Osteocyte (in vitro differentiated cells): Measurements from ENCODE around the gene GMEB2. TPM values are rescaled to one million over a fixed set of nuclear protein-coding genes. Genes with fewer than 3 reads are reported as not detected.

Source experiments
- DNase-seq: peaks from one replicate; pipeline ENCODE4 v3.0.0; 2021; ENCODE audit warnings: mixed read lengths; ENCODE audit not compliant: unreplicated experiment; ENCODE audit errors: extremely low spot score
- H3K27ac Mint-ChIP-seq: one replicate; pipeline ENCODE4 v1.8.0; 2021; ENCODE audit warnings: mild to moderate bottlenecking, mixed read lengths; ENCODE audit not compliant: unreplicated experiment
- H3K27me3 Mint-ChIP-seq: one replicate; pipeline ENCODE4 v1.8.0; 2021; ENCODE audit warnings: mixed read lengths; ENCODE audit not compliant: unreplicated experiment
- H3K36me3 Mint-ChIP-seq: one replicate; pipeline ENCODE4 v1.8.0; 2021; ENCODE audit warnings: mixed read lengths; ENCODE audit not compliant: unreplicated experiment
- H3K4me1 Mint-ChIP-seq: one replicate; pipeline ENCODE4 v1.8.0; 2021; ENCODE audit warnings: mixed read lengths; ENCODE audit not compliant: unreplicated experiment
- H3K4me3 Mint-ChIP-seq: one replicate; pipeline ENCODE4 v1.8.0; 2021; ENCODE audit warnings: mild to moderate bottlenecking, moderate library complexity, mixed read lengths; ENCODE audit not compliant: unreplicated experiment
- H3K9me3 Mint-ChIP-seq: one replicate; pipeline ENCODE4 v1.8.0; 2021; ENCODE audit warnings: mixed read lengths; ENCODE audit not compliant: unreplicated experiment
- CTCF ChIP-seq: fragments of 200-600 bp; sonication (generic); IDR thresholded peaks from 2 replicates; pipeline ENCODE4 v1.5.0; 2021; ENCODE audit warnings: antibody characterized with exemption, mild to moderate bottlenecking, moderate library complexity
- total RNA-seq: library from RNA; stranded (reverse); gene quantifications from 2 replicates; pipeline ENCODE4 v1.2.1, GENCODE V29; 2021

The GMEB2 gene
- total RNA-seq, 1 donor from 2014 or later = 12.1 TPM

- no peak overlapping the region for H3K27ac Mint-ChIP-seq
Measured at GRCh38 chr20:63551068-63551467, 75.8 kb downstream of the GMEB2 start.

GRCh38 chr20:63549679-63550282 lies 77.1 kb downstream of the GMEB2 start:
- no peak for DNase-seq
- no peak overlapping the region for H3K4me3 Mint-ChIP-seq
- H3K27me3 Mint-ChIP-seq = peaks cover 5% of the 10 kb centered on the region
- H3K27ac Mint-ChIP-seq = no peak overlapping the region
- TF ChIP-seq CTCF = no peak
- H3K36me3 Mint-ChIP-seq = no peaks in the 10 kb centered on the region
- peaks cover 13% of the 10 kb centered on the region for H3K4me1 Mint-ChIP-seq
- H3K9me3 Mint-ChIP-seq = no peaks in the 10 kb centered on the region

More at GRCh38 chr20:63551068-63551467, 75.8 kb downstream of the GMEB2 start:
- peaks cover 4% of the 10 kb centered on the region for H3K27me3 Mint-ChIP-seq
- DNase-seq = no peak
- no peak for TF ChIP-seq CTCF
- no peak overlapping the region for H3K4me3 Mint-ChIP-seq
- no peaks in the 10 kb centered on the region for H3K9me3 Mint-ChIP-seq
- H3K4me1 Mint-ChIP-seq = peaks cover 13% of the 10 kb centered on the region
- no peaks in the 10 kb centered on the region for H3K36me3 Mint-ChIP-seq

- TF ChIP-seq CTCF = no peak
- H3K27me3 Mint-ChIP-seq = peaks cover 5% of the 10 kb centered on the region
- H3K36me3 Mint-ChIP-seq = no peaks in the 10 kb centered on the region
- no peak overlapping the region for H3K4me3 Mint-ChIP-seq
- H3K27ac Mint-ChIP-seq = no peak overlapping the region
- no peak for DNase-seq
- H3K4me1 Mint-ChIP-seq = peaks cover 10% of the 10 kb centered on the region
- H3K9me3 Mint-ChIP-seq = no peaks in the 10 kb centered on the region
Measured at GRCh38 chr20:63549019-63549418, 77.9 kb downstream of the GMEB2 start.

- peaks cover 5% of the 10 kb centered on the region for H3K27me3 Mint-ChIP-seq
- DNase-seq = no peak
- no peak overlapping the region for H3K4me3 Mint-ChIP-seq
- no peak for TF ChIP-seq CTCF
- no peaks in the 10 kb centered on the region for H3K36me3 Mint-ChIP-seq
- H3K4me1 Mint-ChIP-seq = peaks cover 10% of the 10 kb centered on the region
- H3K9me3 Mint-ChIP-seq = no peaks in the 10 kb centered on the region
- H3K27ac Mint-ChIP-seq = no peak overlapping the region
Measured at GRCh38 chr20:63548542-63548941, 78.4 kb downstream of the GMEB2 start.

- no peak within 1 kb of the TSS for H3K27ac Mint-ChIP-seq
Measured at GRCh38 chr20:63547725-63548480, 79.0 kb downstream of the GMEB2 start, which contains the start of gene SRMS. Gene SRMS, minus strand, starts transcription at chr20:63547749. Its CDS starts 286 bp downstream, at chr20:63547463.

More at GRCh38 chr20:63547725-63548480, 79.0 kb downstream of the GMEB2 start, which contains the start of gene SRMS:
- Mint-ChIP-seq H3K9me3 (no peaks in the 10 kb centered on the region), H3K36me3 (no peaks in the 10 kb centered on the region), H3K4me1 (peaks cover 10% of the 10 kb centered on the region), H3K27me3 (peaks cover 5% of the 10 kb centered on the region), H3K4me3 (no peak within 1 kb of the TSS)
- TF ChIP-seq CTCF = no peak
- no peak for DNase-seq
